ENCODE measurements around the gene ANP32E.
A peak's percentile ranks its signal among the peaks of the same experiment; 100 is the strongest.
"Not testable (repeated sequence)": the region's sequence is repeated elsewhere in the genome, so short reads cannot be mapped to it uniquely, and the experiment has no call there.

The ANP32E gene

DNA sequence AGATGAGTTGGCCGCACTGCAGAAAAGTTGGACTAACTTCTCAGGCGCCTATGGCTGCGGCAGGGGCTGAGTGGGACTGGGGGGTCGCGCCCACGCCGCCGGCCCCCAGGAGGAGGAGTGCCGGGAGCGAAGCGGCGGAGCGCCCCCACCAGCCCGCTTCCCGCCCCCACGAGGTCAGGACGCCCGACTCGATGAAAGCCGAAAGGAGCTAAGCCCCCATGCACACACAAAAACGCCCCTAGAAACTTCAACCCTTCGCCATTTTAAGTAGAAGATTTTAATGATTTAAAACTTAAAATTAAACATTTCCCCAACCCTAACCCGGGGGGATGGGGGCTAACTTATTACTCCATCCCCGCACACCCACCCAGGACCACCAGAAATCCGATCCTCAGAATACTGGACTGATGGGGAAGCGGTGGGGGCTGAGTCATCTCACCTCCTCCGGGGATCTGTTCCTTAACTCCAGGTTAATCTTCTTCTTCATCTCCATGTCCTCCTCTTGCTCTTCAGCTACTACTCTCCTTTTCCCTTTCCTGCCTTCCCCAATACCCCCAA lies 539 bp downstream of the ANP32E start:
- peak overlapping the region; percentile 93 for H3K4me3 ChIP-seq (ENCODE audit: low read length)
- no peak for TF ChIP-seq ZNF274 (IDR thresholded peaks at IDR 0.05; ENCODE audit: low read depth, low read length)

DNA sequence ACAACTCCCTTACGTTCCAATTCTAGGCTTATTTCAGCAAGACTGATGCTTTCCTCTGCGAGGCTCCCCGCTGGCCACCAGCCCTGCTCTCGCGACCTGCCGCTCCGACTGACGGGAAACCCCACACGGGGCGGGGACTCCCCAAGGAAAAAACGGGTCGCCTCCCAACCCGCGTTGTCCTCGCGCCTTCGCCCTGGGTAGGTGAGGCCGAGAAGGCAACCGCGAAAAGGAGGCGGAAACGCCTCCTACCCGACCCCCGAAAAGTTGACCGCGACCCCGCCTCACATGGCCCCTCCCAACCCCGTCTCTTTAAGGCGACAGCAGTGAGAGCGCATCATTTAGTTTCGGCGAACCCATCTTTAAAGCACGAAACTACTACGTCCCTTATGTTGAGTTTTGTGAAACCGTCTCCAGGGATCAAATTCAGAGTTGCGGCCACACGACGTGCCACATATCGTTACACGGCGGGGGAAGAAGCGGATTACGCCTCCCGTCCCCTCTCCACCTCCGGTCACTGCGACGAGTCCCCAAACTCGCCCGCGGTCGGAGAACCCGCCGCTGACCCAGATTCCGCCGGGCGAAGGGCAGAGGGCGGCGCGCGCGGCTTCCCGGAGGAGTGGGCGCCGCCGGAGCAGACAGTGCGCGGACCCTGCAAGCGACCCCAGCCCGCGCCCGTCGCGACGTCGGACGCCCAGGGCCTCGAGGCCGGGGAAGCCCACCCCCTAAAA lies 1.2 kb downstream of the ANP32E start:
- peak overlapping the region; percentile 93 for H3K4me3 ChIP-seq (ENCODE audit: low read length)
- no peak for TF ChIP-seq ZNF274 (IDR thresholded peaks at IDR 0.05; ENCODE audit: low read depth, low read length)

DNA sequence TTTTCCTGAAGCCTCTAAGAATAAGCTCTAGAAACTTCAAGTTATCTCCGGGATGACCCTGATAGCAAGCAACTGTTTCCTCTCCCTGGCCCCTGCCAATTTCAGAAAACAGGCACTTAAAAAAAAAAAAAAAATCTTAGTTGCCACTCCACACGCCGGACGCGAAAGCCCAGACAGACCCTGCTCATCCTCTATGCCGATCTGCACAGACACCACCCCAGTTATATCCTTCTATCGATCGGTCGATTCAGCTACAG lies 1.7 kb downstream of the ANP32E start:
- peak overlapping the region; percentile 93 for H3K4me3 ChIP-seq (ENCODE audit: low read length)
- no peak for TF ChIP-seq ZNF274 (IDR thresholded peaks at IDR 0.05; ENCODE audit: low read depth, low read length)

DNA sequence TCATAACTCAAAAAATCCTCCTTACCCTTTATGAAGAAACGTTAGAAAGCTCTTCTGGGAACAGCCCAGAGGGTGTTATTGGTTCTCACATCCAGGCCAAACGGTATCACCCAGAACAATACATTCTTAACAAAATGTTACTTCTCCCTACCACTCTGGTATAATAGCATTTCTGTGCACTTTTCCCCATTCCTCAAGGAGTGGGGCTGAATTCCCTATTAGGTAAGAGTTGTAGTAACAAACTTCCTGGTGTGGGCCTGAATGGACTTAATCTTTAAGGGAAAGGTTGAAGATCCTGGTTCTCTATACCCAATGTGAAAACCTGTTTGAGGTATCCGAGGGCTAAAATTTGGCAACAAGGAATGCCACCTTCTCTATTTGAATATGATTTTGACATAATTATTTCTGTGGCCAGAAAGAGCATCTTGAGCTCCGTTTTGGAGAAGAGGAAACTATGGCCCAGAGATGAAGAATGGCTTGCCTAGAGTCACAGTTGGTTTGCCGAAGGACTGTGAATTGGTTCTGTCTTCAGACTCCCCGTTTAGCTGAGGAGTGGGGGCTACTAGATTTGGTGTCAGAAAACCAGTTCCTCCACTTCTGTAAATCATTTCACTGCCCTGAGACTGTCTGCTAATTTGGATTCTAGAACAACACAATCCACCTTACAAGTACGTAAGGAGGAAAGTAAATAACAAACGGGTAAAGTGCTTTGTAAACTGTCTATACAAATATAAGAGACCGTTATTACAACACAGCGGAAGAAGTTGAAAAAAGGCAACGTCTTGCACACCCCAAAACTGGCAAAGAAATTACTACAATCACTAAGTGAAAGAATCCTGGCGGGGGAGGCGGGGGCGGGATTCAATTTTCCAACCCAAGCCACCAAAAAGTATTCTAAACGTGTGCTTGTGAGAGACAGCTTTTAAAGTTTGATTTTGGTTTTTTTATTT lies 2.3 kb downstream of the ANP32E start:
- TF ChIP-seq ZNF274 (IDR thresholded peaks at IDR 0.05; ENCODE audit: low read depth, low read length), result no peak
- peak overlapping the region; percentile 93 for H3K4me3 ChIP-seq (ENCODE audit: low read length)

DNA sequence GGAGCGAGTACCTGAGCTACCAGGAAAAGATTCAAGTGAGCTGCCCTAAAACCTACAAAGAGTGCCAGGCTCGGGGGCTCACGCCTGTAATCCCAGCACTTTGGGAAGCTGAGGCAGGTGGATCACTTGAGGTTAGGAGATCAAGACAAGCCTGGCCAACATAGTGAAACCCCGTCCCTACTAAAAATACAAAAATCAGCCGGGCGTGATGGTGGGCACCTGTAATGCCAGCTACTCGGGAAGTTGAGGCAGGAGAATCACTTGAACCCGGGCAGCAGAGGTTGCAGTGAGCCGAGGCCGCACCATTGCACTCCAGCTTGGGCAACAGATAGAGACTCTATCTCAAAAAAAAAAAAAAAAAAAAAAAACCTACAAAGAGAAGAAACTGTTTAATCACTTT lies 3.0 kb downstream of the ANP32E start:
- H3K4me3 ChIP-seq (ENCODE audit: low read length), result not testable (repeated sequence)

DNA sequence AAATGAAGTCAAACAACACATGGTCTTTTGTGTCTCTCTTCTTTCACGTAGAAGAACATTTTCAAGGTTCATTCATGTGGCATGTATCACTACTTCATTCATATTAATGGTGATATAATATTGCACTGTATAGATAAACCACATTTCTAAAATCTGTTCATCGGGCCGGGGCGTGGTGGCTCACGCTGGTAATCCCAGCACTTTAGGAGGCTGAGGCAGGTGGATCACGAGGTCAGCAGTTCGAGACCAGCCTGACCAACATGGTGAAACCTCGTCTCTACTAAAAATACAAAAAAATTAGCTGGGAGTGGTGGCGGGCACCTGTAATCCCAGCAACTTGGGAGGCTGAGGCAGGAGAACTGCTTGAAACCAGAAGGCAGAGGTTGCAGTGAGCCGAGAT lies 7.7 kb downstream of the ANP32E start:
- H3K4me3 ChIP-seq (ENCODE audit: low read length), result not testable (repeated sequence)

DNA sequence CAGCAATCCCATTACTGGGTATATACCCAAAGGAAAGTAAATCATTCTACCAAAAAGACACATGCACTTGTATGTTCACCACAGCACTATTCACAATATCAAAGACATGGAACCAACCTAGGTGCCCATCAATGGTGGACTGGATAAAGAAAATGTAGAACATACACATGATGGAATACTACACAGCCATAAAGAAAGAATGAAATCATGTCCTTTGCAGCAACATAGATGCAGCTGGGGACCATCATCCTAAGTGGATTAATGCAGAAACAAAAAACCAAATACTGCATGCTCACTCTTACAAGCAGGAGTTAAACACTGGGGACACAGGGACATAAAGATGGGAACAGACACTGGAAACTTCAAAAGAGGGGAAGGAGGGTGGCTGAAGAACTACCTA lies 8.7 kb downstream of the ANP32E start:
- no peak overlapping the region for H3K4me3 ChIP-seq (ENCODE audit: low read length)
- no peak for TF ChIP-seq ZNF274 (IDR thresholded peaks at IDR 0.05; ENCODE audit: low read depth, low read length)

DNA sequence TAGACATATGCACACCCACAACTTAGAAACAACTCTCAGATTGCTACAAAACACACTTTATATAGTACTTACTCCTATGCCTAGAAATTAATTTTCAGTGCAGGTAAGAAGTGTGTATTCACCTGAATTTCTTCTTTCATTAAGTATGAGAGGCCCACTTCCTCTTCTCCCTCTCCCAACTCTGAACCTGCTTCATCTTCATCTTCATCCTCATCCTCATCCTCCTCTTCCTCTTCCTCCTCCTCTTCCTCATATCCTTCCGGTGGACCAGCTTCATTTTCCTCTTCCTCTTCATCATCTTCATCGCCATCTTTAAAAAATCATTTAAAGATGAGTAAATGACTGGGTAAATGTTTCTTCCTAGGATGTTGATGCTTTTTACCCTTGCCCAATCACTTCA lies 9.4 kb downstream of the ANP32E start:
- H3K4me3 ChIP-seq (ENCODE audit: low read length), result no peak overlapping the region
- TF ChIP-seq ZNF274 (IDR thresholded peaks at IDR 0.05; ENCODE audit: low read depth, low read length), result no peak

DNA sequence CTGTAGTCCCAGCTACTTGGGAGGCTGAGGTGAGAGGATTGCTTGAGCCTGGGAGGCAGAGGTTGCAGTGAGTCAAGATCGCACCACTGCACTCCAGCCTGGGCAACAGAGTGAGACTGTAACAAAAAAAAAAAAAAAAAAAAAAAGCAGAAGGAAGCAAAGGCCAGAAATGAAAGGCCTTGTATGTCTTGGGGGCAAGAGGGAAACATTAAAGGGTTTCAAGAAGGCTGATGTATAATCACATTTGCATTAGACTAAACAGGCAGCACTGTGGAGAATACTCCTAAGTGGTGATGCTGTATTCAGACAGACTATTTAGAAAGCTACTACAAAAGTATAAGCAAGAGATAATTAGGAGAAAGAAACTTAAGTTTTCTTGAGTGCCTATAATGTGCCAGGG lies 10.4 kb downstream of the ANP32E start:
- no peak for TF ChIP-seq ZNF274 (IDR thresholded peaks at IDR 0.05; ENCODE audit: low read depth, low read length)

DNA sequence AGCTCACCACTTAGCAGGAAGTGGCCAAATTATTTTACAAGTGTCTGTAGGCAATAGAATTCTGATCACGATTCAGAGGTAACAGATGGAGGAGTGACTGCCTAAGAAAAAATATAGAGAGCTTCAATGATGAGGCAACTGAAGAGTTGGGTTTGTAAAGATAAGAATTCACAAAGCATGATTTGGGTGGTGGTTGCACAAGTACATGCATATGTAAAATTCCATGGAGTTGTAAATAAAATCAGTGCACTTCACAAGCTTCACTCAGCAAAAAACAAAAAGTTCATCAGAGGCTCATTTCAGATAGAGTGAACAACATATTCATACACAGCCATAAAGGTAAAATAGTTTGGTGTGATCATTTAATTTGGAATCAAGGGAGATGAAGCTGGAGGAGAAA lies 10.9 kb downstream of the ANP32E start:
- H3K4me3 ChIP-seq (ENCODE audit: low read length), result no peak overlapping the region
- no peak for TF ChIP-seq ZNF274 (IDR thresholded peaks at IDR 0.05; ENCODE audit: low read depth, low read length)

More for the DNA sequence above, 10.4 kb downstream of the ANP32E start:
- H3K4me3 ChIP-seq (ENCODE audit: low read length), result no peak overlapping the region

DNA sequence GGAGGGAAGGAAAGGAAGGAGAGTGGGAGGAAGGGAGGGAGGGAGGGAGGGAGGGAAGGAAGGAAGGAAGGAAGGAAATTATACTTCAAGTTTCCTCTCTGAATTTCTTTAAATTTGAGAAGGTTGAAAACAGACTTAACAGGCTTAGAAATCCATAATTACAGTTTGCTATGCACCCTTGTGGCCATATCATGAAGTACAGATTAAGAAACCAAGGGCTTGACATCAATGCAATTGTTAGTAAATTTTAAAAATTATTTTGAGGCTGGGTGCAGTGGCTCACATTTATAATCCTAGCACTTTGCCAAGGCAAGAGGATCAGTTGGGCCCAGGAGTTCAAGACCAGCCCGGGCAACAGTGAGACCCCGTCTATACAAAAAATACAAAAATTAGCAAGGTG lies 14.4 kb downstream of the ANP32E start:
- no peak overlapping the region for H3K4me3 ChIP-seq (ENCODE audit: low read length)
- no peak for TF ChIP-seq ZNF274 (IDR thresholded peaks at IDR 0.05; ENCODE audit: low read depth, low read length)

DNA sequence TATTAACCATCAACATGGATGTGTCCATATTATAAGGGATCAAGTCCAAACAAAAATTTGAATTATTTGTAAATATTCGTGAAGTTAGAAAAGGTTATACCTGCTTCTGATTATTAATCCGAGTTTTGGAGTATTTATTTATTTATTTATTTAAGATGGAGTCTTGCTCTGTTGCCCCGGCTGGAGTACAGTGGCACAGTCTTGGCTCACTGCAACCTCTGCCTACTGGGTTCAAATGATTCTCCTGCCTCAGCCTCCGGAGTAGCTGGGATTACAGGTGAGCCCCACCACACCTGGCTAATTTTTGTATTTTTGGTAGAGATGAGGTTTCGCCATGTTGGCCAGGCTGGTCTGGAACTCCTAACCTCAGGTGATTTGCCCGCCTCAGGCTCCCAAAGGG lies 20.1 kb downstream of the ANP32E start:
- H3K4me3 ChIP-seq (ENCODE audit: low read length), result not testable (repeated sequence)

DNA sequence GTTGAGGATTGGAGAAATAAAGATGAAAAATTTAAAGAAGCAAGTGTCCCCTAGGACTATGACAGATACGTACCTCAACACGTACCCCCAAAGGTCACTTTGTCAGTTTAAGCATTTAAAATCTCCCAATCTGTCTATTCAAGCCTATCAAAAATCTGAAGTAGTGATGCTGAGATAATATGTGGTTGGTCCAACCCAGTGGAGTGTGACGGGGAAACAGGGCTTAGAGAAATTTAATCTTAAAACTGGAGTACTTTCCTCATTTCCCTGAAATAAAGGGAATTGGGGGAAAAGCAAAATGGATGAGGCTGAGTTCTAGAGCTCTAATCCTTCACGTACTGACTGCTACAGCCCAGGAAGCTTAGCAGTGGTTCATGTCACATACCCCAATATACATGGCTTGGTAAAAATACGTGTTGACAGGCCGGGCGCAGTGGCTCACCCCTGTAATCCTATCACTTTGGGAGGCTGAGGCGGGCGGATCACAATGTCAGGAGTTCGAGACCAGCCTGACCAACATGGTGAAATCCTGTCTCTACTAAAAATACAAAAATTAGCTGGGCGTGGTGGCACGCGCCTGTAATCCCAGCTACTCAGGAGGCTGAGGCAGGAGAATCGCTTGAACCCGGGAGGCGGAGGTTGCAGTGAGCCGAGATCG lies 21.7 kb downstream of the ANP32E start:
- H3K4me3 ChIP-seq (ENCODE audit: low read length), result peak overlapping the region; percentile 53

DNA sequence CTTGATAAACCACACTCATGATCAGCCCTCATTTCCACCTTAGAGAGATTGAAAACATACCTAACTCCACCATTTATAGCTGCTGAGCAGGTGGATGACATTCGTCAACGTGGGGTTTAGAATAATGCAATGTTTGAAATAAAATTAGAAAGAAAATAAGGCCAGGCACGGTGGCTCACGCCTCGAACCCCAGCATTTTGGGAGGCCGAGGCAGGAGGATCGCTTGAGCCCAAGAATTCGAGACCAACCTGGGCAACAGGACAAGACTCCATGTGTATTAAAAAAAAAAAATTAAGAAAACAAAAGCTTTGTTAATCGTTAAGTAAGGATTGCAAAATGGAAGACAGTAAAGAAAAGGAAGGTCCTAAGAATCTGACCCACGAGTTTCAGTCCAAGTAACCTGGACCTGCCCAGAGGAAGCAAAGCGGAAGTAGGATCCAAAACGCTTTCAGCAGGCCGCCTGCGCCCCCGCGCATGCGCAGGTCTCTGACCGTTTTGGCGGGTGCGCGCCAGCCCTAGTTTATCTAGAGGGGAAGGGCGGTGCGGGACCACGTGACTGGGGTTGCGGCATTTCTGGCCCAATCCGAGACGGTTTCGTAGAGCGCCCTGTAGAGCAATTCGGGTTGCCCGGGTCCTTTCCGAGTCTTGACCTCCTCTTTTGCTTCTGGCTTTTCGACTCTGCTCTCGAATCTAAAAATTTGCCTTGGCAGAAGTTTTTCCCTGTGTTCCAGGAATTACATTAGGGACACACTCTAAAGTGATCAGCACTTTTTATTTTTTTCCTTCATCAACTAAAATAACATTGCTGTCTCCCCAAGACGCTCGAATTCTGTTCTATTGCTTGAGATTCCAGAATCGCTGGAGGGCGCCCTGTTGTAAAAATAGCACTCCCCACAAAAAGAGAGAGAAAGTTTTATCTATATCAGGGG lies 22.5 kb downstream of the ANP32E start:
- H3K4me3 ChIP-seq (ENCODE audit: low read length), result peak overlapping the region; percentile 53
- TF ChIP-seq ZNF274 (IDR thresholded peaks at IDR 0.05; ENCODE audit: low read depth, low read length), result no peak

Data from GM08714 (cell line).